H9 (cell line): ENCODE measurements around the gene POLR2L. TPM values are rescaled to one million over a fixed set of nuclear protein-coding genes. Genes with fewer than 3 reads are reported as not detected.

Source experiments
- DNase-seq: peaks from one replicate; pipeline ENCODE4 v3.0.0-alpha.2; 2017
- H2AFZ ChIP-seq: one replicate; pipeline ENCODE4 v1.6.1; 2013; ENCODE audit warnings: mild to moderate bottlenecking, low read length, control low read depth, moderate library complexity
- H2AK5ac ChIP-seq: 2 replicates; pipeline ENCODE4 v1.6.1; 2013; ENCODE audit warnings: low read length, control low read depth, mixed read lengths; ENCODE audit not compliant: insufficient read length
- H2BK120ac ChIP-seq: one replicate; pipeline ENCODE4 v1.6.1; 2013; ENCODE audit warnings: low read depth, mild to moderate bottlenecking, low read length, control low read depth, inconsistent platforms; ENCODE audit not compliant: poor library complexity, severe bottlenecking
- H2BK12ac ChIP-seq: 2 replicates; pipeline ENCODE4 v1.6.1; 2013; ENCODE audit warnings: low read length, control low read depth, mixed read lengths, low read depth; ENCODE audit not compliant: insufficient read length
- H2BK15ac ChIP-seq: 2 replicates; pipeline ENCODE4 v1.6.1; 2013; ENCODE audit warnings: low read depth, low read length, control low read depth
- H2BK20ac ChIP-seq: one replicate; pipeline ENCODE4 v1.6.1; 2013; ENCODE audit warnings: low read depth, mild to moderate bottlenecking, low read length, control low read depth, inconsistent platforms; ENCODE audit not compliant: poor library complexity, severe bottlenecking
- H2BK5ac ChIP-seq: 2 replicates; pipeline ENCODE4 v1.6.1; 2013; ENCODE audit warnings: low read length, control low read depth, mixed read lengths; ENCODE audit not compliant: insufficient read length
- H3K14ac ChIP-seq: 2 replicates; pipeline ENCODE4 v1.6.1; 2013; ENCODE audit warnings: low read length, control low read depth; ENCODE audit not compliant: insufficient read depth
- H3K18ac ChIP-seq: 2 replicates; pipeline ENCODE4 v1.6.1; 2013; ENCODE audit warnings: low read depth, mild to moderate bottlenecking, mixed read lengths, low read length, control low read depth; ENCODE audit not compliant: insufficient read length
- H3K23ac ChIP-seq: 2 replicates; pipeline ENCODE4 v1.6.1; 2013; ENCODE audit warnings: low read length, control low read depth, mixed read lengths, low read depth; ENCODE audit not compliant: insufficient read length
- H3K23me2 ChIP-seq: 2 replicates; pipeline ENCODE4 v1.6.1; 2013; ENCODE audit warnings: low read depth, mild to moderate bottlenecking, mixed read lengths, low read length, control low read depth; ENCODE audit not compliant: insufficient read length, poor library complexity, severe bottlenecking
- H3K27ac ChIP-seq: 2 replicates; pipeline ENCODE4 v1.5.1; 2013; ENCODE audit warnings: low read length, control low read depth, mixed read lengths, low read depth; ENCODE audit not compliant: insufficient read length
- H3K27me3 ChIP-seq: 2 replicates; pipeline ENCODE4 v1.6.1; 2013; ENCODE audit warnings: low read length, control low read depth, inconsistent platforms; ENCODE audit not compliant: insufficient read depth
- H3K4ac ChIP-seq: 2 replicates; pipeline ENCODE4 v1.6.1; 2013; ENCODE audit warnings: low read depth, mild to moderate bottlenecking, control low read depth, inconsistent platforms, low read length, moderate library complexity
- H3K4me1 ChIP-seq: 2 replicates; pipeline ENCODE4 v1.6.1; 2013; ENCODE audit warnings: low read length, control low read depth, inconsistent platforms; ENCODE audit not compliant: insufficient read depth
- H3K4me2 ChIP-seq: 2 replicates; pipeline ENCODE4 v1.6.1; 2013; ENCODE audit warnings: low read length, control low read depth, mixed read lengths; ENCODE audit not compliant: insufficient read length, insufficient read depth
- H3K56ac ChIP-seq: 2 replicates; pipeline ENCODE4 v1.6.1; 2013; ENCODE audit warnings: low read depth, mild to moderate bottlenecking, mixed read lengths, low read length, control low read depth; ENCODE audit not compliant: insufficient read length
- H3K79me1 ChIP-seq: 2 replicates; pipeline ENCODE4 v1.6.1; 2013; ENCODE audit warnings: low read depth, mild to moderate bottlenecking, moderate library complexity, low read length, control low read depth, inconsistent platforms; ENCODE audit not compliant: insufficient read depth, poor library complexity, severe bottlenecking
- H3K79me2 ChIP-seq: 2 replicates; pipeline ENCODE4 v1.6.1; 2013; ENCODE audit warnings: low read length, control low read depth, inconsistent platforms; ENCODE audit not compliant: insufficient read depth
- H3K9ac ChIP-seq: 2 replicates; pipeline ENCODE4 v1.6.1; 2013; ENCODE audit warnings: low read length, control low read depth, mixed read lengths; ENCODE audit not compliant: insufficient read length; ENCODE audit errors: extremely low read depth
- H3K9me3 ChIP-seq: one replicate; pipeline ENCODE4 v1.6.1; 2013; ENCODE audit warnings: low read depth, low read length, inconsistent platforms; ENCODE audit not compliant: control insufficient read depth
- H3T11ph ChIP-seq: one replicate; pipeline ENCODE4 v1.6.1; 2013; ENCODE audit warnings: mild to moderate bottlenecking, low read length, control low read depth, inconsistent platforms
- H4K20me1 ChIP-seq: one replicate; pipeline ENCODE4 v1.6.1; 2013; ENCODE audit not compliant: control insufficient read depth, insufficient read length, insufficient read depth
- H4K5ac ChIP-seq: 2 replicates; pipeline ENCODE4 v1.6.1; 2013; ENCODE audit warnings: low read depth, mild to moderate bottlenecking, mixed read lengths, low read length, control low read depth; ENCODE audit not compliant: insufficient read length
- H4K8ac ChIP-seq: replicated peaks from 2 replicates; pipeline ENCODE4 v1.6.1; 2013; ENCODE audit warnings: low read length, control low read depth, mixed read lengths, low read depth; ENCODE audit not compliant: insufficient read length
- H4K91ac ChIP-seq: 2 replicates; pipeline ENCODE4 v1.6.1; 2013; ENCODE audit warnings: low read depth, mild to moderate bottlenecking, moderate library complexity, mixed read lengths, low read length, control low read depth; ENCODE audit not compliant: insufficient read length
- H3K27ac Mint-ChIP-seq, 3 experiments: 2 replicates in 2 of 3; 3 replicates in 1 of 3; pipeline ENCODE4 v1.8.0; 2020 to 2021; ENCODE audit warnings: mixed read lengths in 3 of 3, mild to moderate bottlenecking in 1 of 3, moderate library complexity in 1 of 3
- H3K27me3 Mint-ChIP-seq: 2 replicates; pipeline ENCODE4 v1.8.0; 2021; ENCODE audit warnings: low read depth, mild to moderate bottlenecking, moderate library complexity, mixed read lengths
- H3K36me3 Mint-ChIP-seq, 3 experiments: 2 replicates in 2 of 3; 3 replicates in 1 of 3; pipeline ENCODE4 v1.8.0; 2020 to 2021; ENCODE audit warnings: low read depth in 3 of 3, mixed read lengths in 3 of 3; ENCODE audit not compliant: insufficient read depth in 1 of 3
- H3K4me1 Mint-ChIP-seq, 2 experiments: 2 replicates each; pipeline ENCODE4 v1.8.0; 2020; ENCODE audit warnings: mixed read lengths in 2 of 2
- H3K4me3 Mint-ChIP-seq, 2 experiments: 2 replicates in 1 of 2; 3 replicates in 1 of 2; pipeline ENCODE4 v1.8.0; 2020 to 2021; ENCODE audit warnings: mild to moderate bottlenecking in 2 of 2, mixed read lengths in 2 of 2, moderate library complexity in 1 of 2
- H3K9me3 Mint-ChIP-seq, 2 experiments: 2 replicates in 1 of 2; 3 replicates in 1 of 2; pipeline ENCODE4 v1.8.0; 2020; ENCODE audit warnings: mild to moderate bottlenecking in 2 of 2, mixed read lengths in 2 of 2, moderate library complexity in 1 of 2
- CTCF ChIP-seq: fragments of 200-600 bp; sonication (generic); conservative IDR thresholded peaks from 3 replicates; pipeline ENCODE4 v1.8.0; 2021; ENCODE audit warnings: antibody characterized with exemption, mild to moderate bottlenecking
- WGBS: extraction: QIAGEN DNeasy Blood & Tissue Kit; methylation state at CpG from one replicate; pipeline ENCODE4 v1.1.7; 2013; ENCODE audit warnings: missing lambda C conversion rate, low lambda C conversion rate, mixed read lengths; ENCODE audit not compliant: insufficient read length; ENCODE audit errors: extremely low coverage; 5-methylcytosine and 5-hydroxymethylcytosine counted together
- total RNA-seq: library from RNA; stranded (reverse); gene quantifications from 2 replicates; pipeline ENCODE4 v1.2.1, GENCODE V29; 2021

Gene POLR2L
- total RNA-seq, 1 experiment from 2014 or later = 135 TPM

GRCh38 chr11:803467-803742 lies 38.9 kb downstream of the POLR2L start:
- no peak overlapping the region for H3K14ac ChIP-seq
- no peak overlapping the region for H3K4me2 ChIP-seq
- no peak for TF ChIP-seq CTCF
- no peak overlapping the region for H4K8ac ChIP-seq
- H4K5ac ChIP-seq = no peak overlapping the region
- no peak overlapping the region for H2BK15ac ChIP-seq
- no peak overlapping the region for H2AK5ac ChIP-seq
- no peak overlapping the region for H3K23ac ChIP-seq
- no peak overlapping the region for H2BK120ac ChIP-seq
- H3K9me3 Mint-ChIP-seq = no peaks in the 10 kb centered on the region
- no peak overlapping the region for H2BK20ac ChIP-seq
- H3K4me1 ChIP-seq = no peaks in the 10 kb centered on the region
- H2BK5ac ChIP-seq = no peak overlapping the region
- H3K36me3 Mint-ChIP-seq = peaks cover 2 to 8% (median 8%) of the 10 kb centered on the region in 3 experiments; a peak in 5 of 7 replicates
- H3K9ac ChIP-seq = no peak overlapping the region
- H2AFZ ChIP-seq = no peak overlapping the region
- no peak overlapping the region for H3K56ac ChIP-seq
- no peak for DNase-seq
- 0 out of 5 replicates have a peak overlapping the region, but pooled peaks of 1 of the 2 experiments have one; percentile 64 for H3K4me3 Mint-ChIP-seq
- H3T11ph ChIP-seq = no peak overlapping the region
- no peak overlapping the region for H2BK12ac ChIP-seq
- H3K27me3 Mint-ChIP-seq = no peaks in the 10 kb centered on the region
- no CpG with 5 or more reads among the region's 8 CpGs for WGBS
- peaks cover 7% of the 10 kb centered on the region for H3K23me2 ChIP-seq
- H3K27ac Mint-ChIP-seq = no peak overlapping the region
- H3K79me1 ChIP-seq = no peaks in the 10 kb centered on the region
- H4K20me1 ChIP-seq = no peaks in the 10 kb centered on the region
- no peak overlapping the region for H3K18ac ChIP-seq
- H3K27me3 ChIP-seq = no peaks in the 10 kb centered on the region
- no peaks in the 10 kb centered on the region for H3K79me2 ChIP-seq
- no peaks in the 10 kb centered on the region for H3K9me3 ChIP-seq
- no peak overlapping the region for H3K4ac ChIP-seq
- peaks cover 8 to 13% of the 10 kb centered on the region in 2 experiments for H3K4me1 Mint-ChIP-seq
- no peak overlapping the region for H3K27ac ChIP-seq
- H4K91ac ChIP-seq = no peak overlapping the region
